A549 (cell line): ENCODE data around the gene RSPH6A.

Experiments
- CTCF ChIP-seq: fragments of >200 bp; sonication (Bioruptor Twin); formaldehyde crosslinking; IDR thresholded peaks from 3 replicates; pipeline ENCODE4 v1.5.1; 2016
- HDAC2 ChIP-seq: fragments of 200-600 bp; sonication (generic); IDR thresholded peaks from 2 replicates; pipeline ENCODE4 v1.6.1; 2016
- NFE2L2 ChIP-seq: fragments of 150-350 bp; conservative IDR thresholded peaks from 2 replicates; pipeline ENCODE4 v1.6.1; 2014; ENCODE audit warnings: low read length
- POLR2A ChIP-seq: IDR thresholded peaks from 2 replicates; pipeline ENCODE4 v1.6.1; 2012; ENCODE audit warnings: mild to moderate bottlenecking, low read length
- POLR2AphosphoS2 ChIP-seq: conservative IDR thresholded peaks from 2 replicates; pipeline ENCODE4 v1.6.1; 2012; ENCODE audit warnings: low read length, improper control_type of control experiment, inconsistent platforms
- REST ChIP-seq: fragments of 200-600 bp; sonication (generic); IDR thresholded peaks from 2 replicates; pipeline ENCODE4 v1.6.1; 2016; ENCODE audit warnings: antibody characterized with exemption, mild to moderate bottlenecking, moderate library complexity
- RNF2 ChIP-seq: fragments of 200-600 bp; sonication (generic); IDR thresholded peaks from 2 replicates; pipeline ENCODE4 v1.6.1; 2016; ENCODE audit warnings: low read depth, mild to moderate bottlenecking, antibody characterized with exemption, moderate library complexity, borderline replicate concordance
- TF ChIP-seq, protein P1 (sequence below): IDR thresholded peaks from 2 replicates; pipeline ENCODE4 v1.6.1; 2012
- TF ChIP-seq, protein P2 (sequence below): fragments of 250-450 bp; sonication (Bioruptor Pico); IDR thresholded peaks from 2 replicates; pipeline ENCODE4 v1.5.0; 2021; ENCODE audit warnings: mild to moderate bottlenecking, moderate library complexity, borderline replicate concordance
- TF ChIP-seq, protein P3 (sequence below): fragments of 150-350 bp; IDR thresholded peaks from 2 replicates; pipeline ENCODE4 v1.6.1; 2014; ENCODE audit warnings: low read depth, mild to moderate bottlenecking, low read length

DNA sequence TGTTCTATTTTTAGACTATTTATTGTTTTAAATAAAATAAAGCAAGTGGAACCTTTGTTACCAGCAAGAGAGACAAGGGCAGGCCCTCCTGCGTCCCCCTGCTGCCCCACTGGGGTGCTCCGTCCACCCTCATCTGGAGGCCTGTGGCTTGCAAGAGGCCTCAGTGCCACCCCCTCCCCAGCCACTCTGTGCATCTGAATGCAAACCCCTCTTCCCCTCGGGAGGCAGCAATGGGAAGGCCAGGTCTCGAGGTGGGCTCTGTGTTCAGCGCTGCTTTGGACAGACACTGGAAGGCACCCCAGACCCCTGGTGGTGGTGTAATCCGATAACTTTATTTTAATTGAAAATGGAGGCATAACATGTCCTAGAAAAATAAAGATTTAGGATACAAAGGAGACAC lies 50.6 kb downstream of the RSPH6A start:
- TF ChIP-seq CTCF (no peak), REST (no peak), POLR2A (no peak), HDAC2 (no peak), RNF2 (no peak), POLR2AphosphoS2 (no peak), NFE2L2 (no peak)
- TF ChIP-seq, protein P1, sequence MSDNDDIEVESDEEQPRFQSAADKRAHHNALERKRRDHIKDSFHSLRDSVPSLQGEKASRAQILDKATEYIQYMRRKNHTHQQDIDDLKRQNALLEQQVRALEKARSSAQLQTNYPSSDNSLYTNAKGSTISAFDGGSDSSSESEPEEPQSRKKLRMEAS = no peak
- TF ChIP-seq, protein P2, sequence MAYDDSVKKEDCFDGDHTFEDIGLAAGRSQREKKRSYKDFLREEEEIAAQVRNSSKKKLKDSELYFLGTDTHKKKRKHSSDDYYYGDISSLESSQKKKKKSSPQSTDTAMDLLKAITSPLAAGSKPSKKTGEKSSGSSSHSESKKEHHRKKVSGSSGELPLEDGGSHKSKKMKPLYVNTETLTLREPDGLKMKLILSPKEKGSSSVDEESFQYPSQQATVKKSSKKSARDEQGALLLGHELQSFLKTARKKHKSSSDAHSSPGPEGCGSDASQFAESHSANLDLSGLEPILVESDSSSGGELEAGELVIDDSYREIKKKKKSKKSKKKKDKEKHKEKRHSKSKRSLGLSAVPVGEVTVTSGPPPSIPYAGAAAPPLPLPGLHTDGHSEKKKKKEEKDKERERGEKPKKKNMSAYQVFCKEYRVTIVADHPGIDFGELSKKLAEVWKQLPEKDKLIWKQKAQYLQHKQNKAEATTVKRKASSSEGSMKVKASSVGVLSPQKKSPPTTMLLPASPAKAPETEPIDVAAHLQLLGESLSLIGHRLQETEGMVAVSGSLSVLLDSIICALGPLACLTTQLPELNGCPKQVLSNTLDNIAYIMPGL = no peak
- TF ChIP-seq, protein P3, sequence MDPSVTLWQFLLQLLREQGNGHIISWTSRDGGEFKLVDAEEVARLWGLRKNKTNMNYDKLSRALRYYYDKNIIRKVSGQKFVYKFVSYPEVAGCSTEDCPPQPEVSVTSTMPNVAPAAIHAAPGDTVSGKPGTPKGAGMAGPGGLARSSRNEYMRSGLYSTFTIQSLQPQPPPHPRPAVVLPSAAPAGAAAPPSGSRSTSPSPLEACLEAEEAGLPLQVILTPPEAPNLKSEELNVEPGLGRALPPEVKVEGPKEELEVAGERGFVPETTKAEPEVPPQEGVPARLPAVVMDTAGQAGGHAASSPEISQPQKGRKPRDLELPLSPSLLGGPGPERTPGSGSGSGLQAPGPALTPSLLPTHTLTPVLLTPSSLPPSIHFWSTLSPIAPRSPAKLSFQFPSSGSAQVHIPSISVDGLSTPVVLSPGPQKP = no peak
